Transverse colon (tissue), 4 donors: ENCODE results near the gene KIF1C. TPM values are rescaled to one million over a fixed set of nuclear protein-coding genes. Genes with fewer than 3 reads are reported as not detected.

Experiments used
- DNase-seq: peaks from one replicate; pipeline ENCODE4 v3.0.0-alpha.2; 2019
- H3K27ac ChIP-seq, 4 donors: fragments of 200-600 bp; sonication (generic); 2 replicates each; pipeline ENCODE4 v1.5.1; 2016 to 2018; ENCODE audit warnings: inconsistent platforms in 4 of 4
- H3K27me3 ChIP-seq: fragments of 200-600 bp; sonication (generic); 2 replicates; pipeline ENCODE4 v1.5.1; 2017; ENCODE audit warnings: inconsistent platforms
- H3K36me3 ChIP-seq, 4 donors: fragments of 200-600 bp; sonication (generic); 2 replicates each; pipeline ENCODE4 v1.5.1; 2017 to 2019; ENCODE audit warnings: inconsistent platforms in 4 of 4
- H3K4me1 ChIP-seq, 4 donors: fragments of 200-600 bp; sonication (generic); 2 replicates each; pipeline ENCODE4 v1.5.1; 2017 to 2020; ENCODE audit warnings: inconsistent platforms in 4 of 4
- H3K4me3 ChIP-seq, 4 donors: fragments of 200-600 bp; sonication (generic); 1 replicate in 1 of 4; 2 replicates in 3 of 4; pipeline versions ENCODE4 v1.5.1 to v1.6.1; 2017 to 2019; ENCODE audit warnings: inconsistent platforms in 4 of 4
- H3K9me3 ChIP-seq, 2 donors: fragments of 200-600 bp; sonication (generic); 2 replicates each; pipeline ENCODE4 v1.5.1; 2017 to 2019; ENCODE audit warnings: inconsistent platforms in 2 of 2
- EP300 ChIP-seq: sonication (generic); formaldehyde crosslinking; IDR thresholded peaks from one replicate; pipeline ENCODE4 v1.6.1; 2017; ENCODE audit warnings: antibody characterized with exemption, low read depth
- POLR2A ChIP-seq: fragments of 450-650 bp; IDR thresholded peaks from one replicate; pipeline ENCODE4 v1.6.1; 2016; ENCODE audit warnings: antibody characterized with exemption, mild to moderate bottlenecking, moderate library complexity
- POLR2AphosphoS5 ChIP-seq, 3 donors: sonication (generic); formaldehyde crosslinking; IDR thresholded peaks; one replicate each; pipeline ENCODE4 v1.6.1; 2016; ENCODE audit warnings: antibody characterized with exemption in 3 of 3
- WGBS, 2 donors: methylation state at CpG; one replicate each; pipeline ENCODE4 v1.1.5; 2018; ENCODE audit warnings: low coverage in 1 of 2; 5-methylcytosine and 5-hydroxymethylcytosine counted together
- in situ Hi-C, 4 donors: fragments of 200-750 bp; cut with MboI; loops; one replicate each; pipeline versions ENCODE4 v1.15.0 to v1.15.1; 2017; ENCODE audit warnings: low sequenced_read_pairs in 3 of 4, low pct_ligation_motif_present in 1 of 4, low pct_unique_long_range_greater_than_20kb in 1 of 4
- intact Hi-C: fragments of 100-400 bp; cut with DNase I; formaldehyde crosslinking; loops from one replicate; pipeline ENCODE4 v1.15.1; 2023; ENCODE audit warnings: low total_unique reads
- total RNA-seq, 4 donors: library from RNA; depleted of rRNA; stranded (reverse); fragments of >200 nt; gene quantifications; one replicate each; pipeline ENCODE4 v1.1.0, GENCODE V29; 2016
- TF ChIP-seq, protein P1 (sequence below), 5 experiments: fragments of 200-600 bp in 3 of 5; fragments of 450-650 bp in 2 of 5; sonication (generic) in 3 of 5; IDR thresholded peaks; 1 replicate in 2 of 5; 2 replicates in 3 of 5; pipeline ENCODE4 v1.5.1; 2016 to 2017; ENCODE audit warnings: antibody characterized with exemption in 5 of 5, inconsistent platforms in 3 of 5, mild to moderate bottlenecking in 2 of 5, moderate library complexity in 1 of 5

Gene KIF1C
- total RNA-seq, 4 donors from 2014 or later = 106 to 125 (median 114) TPM

GRCh38 chr17:5042157-5043022 is 44.6 kb downstream of the KIF1C start:
- Histone ChIP-seq H3K4me3 (peak overlapping the region in 1 of 4 donors; percentile 29), H3K9me3 (no peaks in the 10 kb centered on the region), H3K27me3 (no peaks in the 10 kb centered on the region), H3K27ac (peak overlapping the region; percentile 22 to 65 (median 44)), H3K36me3 (no peaks in the 10 kb centered on the region), H3K4me1 (peaks cover 6 to 46% (median 14%) of the 10 kb centered on the region in 4 donors)
- TF ChIP-seq POLR2A (no peak), POLR2AphosphoS5 (IDR thresholded peaks at IDR 0.05) (peak in 1 of 3 donors; percentile 20), EP300 (no peak)
- TF ChIP-seq, protein P1, sequence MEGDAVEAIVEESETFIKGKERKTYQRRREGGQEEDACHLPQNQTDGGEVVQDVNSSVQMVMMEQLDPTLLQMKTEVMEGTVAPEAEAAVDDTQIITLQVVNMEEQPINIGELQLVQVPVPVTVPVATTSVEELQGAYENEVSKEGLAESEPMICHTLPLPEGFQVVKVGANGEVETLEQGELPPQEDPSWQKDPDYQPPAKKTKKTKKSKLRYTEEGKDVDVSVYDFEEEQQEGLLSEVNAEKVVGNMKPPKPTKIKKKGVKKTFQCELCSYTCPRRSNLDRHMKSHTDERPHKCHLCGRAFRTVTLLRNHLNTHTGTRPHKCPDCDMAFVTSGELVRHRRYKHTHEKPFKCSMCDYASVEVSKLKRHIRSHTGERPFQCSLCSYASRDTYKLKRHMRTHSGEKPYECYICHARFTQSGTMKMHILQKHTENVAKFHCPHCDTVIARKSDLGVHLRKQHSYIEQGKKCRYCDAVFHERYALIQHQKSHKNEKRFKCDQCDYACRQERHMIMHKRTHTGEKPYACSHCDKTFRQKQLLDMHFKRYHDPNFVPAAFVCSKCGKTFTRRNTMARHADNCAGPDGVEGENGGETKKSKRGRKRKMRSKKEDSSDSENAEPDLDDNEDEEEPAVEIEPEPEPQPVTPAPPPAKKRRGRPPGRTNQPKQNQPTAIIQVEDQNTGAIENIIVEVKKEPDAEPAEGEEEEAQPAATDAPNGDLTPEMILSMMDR (IDR thresholded peaks at IDR 0.05) = no peak
- intact Hi-C loops = no loop called here
- no peak for DNase-seq
- WGBS, 2 donors = 58 to 67% methylated on average over 7 to 15 of the region's 15 CpGs
- in situ Hi-C loops = no loop called here

GRCh38 chr17:5043524-5043923 is 45.8 kb downstream of the KIF1C start:
- Histone ChIP-seq H3K36me3 (no peaks in the 10 kb centered on the region), H3K4me3 (no peak overlapping the region), H3K27me3 (no peaks in the 10 kb centered on the region), H3K27ac (no peak overlapping the region), H3K9me3 (no peaks in the 10 kb centered on the region), H3K4me1 (peaks cover 6 to 56% (median 18%) of the 10 kb centered on the region in 4 donors)
- DNase-seq = no peak
- in situ Hi-C loops = no loop called here
- TF ChIP-seq EP300 = no peak
- TF ChIP-seq, protein P1 (IDR thresholded peaks at IDR 0.05) = no peak
- TF ChIP-seq POLR2A = no peak
- TF ChIP-seq POLR2AphosphoS5 (IDR thresholded peaks at IDR 0.05) = no peak
- WGBS, 2 donors = 97% methylated on average over 1 of the region's 1 CpG; no CpG with 5 or more reads in 1 of the 2 donors
- intact Hi-C loops = no loop called here

DNA sequence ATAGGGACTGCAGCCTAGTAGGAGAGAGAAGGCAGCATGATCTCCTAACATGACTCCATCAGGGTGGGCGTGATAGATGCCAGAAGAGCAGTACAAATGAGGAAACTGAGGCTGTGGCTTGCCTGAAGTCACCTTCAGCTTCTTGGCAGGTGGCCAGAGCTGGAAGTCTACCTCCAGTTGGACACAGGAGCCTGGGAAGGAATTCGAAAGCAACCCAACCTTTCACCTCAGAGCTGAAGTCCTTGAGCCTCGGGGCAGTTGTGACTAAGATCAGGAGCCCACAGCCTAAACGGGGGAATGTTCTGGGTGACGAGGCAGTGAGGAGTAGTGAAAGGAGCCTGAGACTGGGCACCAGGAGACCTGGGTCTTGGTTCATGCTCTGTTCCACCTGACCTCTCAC is 46.9 kb downstream of the KIF1C start:
- DNase-seq = no peak
- Histone ChIP-seq H3K36me3 (no peaks in the 10 kb centered on the region), H3K27me3 (no peaks in the 10 kb centered on the region), H3K4me1 (peaks cover 11 to 66% (median 21%) of the 10 kb centered on the region in 4 donors), H3K27ac (peak overlapping the region; percentile 36 to 59 (median 55)), H3K4me3 (no peak overlapping the region), H3K9me3 (no peaks in the 10 kb centered on the region)
- TF ChIP-seq POLR2A = no peak
- no peak for TF ChIP-seq EP300
- TF ChIP-seq, protein P1 (IDR thresholded peaks at IDR 0.05) = no peak
- no peak for TF ChIP-seq POLR2AphosphoS5 (IDR thresholded peaks at IDR 0.05)
- 77% methylated on average over 5 of the region's 5 CpGs; no CpG with 5 or more reads in 1 of the 2 donors for WGBS, 2 donors
- in situ Hi-C loops = no loop called here
- intact Hi-C loops = no loop called here

DNA sequence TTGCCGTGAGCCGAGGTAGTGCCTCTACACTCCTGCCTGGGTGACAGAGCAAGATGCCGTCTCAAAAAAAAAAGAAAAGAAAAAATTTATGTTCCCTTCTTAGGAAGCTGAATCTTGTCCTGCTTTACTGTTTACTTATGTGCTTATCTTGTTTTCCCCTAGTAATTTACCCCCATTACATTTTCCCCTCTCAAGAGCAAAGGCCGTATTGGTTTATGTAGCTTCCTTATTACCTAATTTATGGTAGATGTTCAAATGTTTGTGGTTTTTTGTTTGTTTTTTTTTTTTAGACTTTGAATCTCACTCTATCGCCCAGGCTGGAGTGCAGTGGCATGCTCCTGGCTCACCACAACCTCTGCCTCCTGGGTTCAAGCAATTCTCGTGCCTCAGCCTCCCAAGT is 47.7 kb downstream of the KIF1C start:
- Histone ChIP-seq H3K9me3 (no peaks in the 10 kb centered on the region), H3K4me1 (peaks cover 11 to 72% (median 25%) of the 10 kb centered on the region in 4 donors), H3K36me3 (no peaks in the 10 kb centered on the region), H3K27me3 (no peaks in the 10 kb centered on the region), H3K27ac (peak overlapping the region; percentile 36 to 59 (median 55)), H3K4me3 (no peak overlapping the region)
- 49 to 57% methylated on average over 5 to 6 of the region's 6 CpGs for WGBS, 2 donors
- in situ Hi-C loops (no loop called here), intact Hi-C loops (no loop called here)
- TF ChIP-seq EP300 = no peak
- TF ChIP-seq, protein P1 (IDR thresholded peaks at IDR 0.05) = no peak
- no peak for TF ChIP-seq POLR2A
- no peak for TF ChIP-seq POLR2AphosphoS5 (IDR thresholded peaks at IDR 0.05)
- no peak for DNase-seq
